Amygdala (tissue), 56 donors: Measurements from ENCODE around the gene HLA-E.
"Not testable (repeated sequence)": the region's sequence is repeated elsewhere in the genome, so short reads cannot be mapped to it uniquely, and the experiment has no call there.

Experiments
- DNase-seq, 56 donors: peaks; one replicate each; lab custom pipeline; 2025; lab: John Stamatoyannopoulos, UW

Gene HLA-E

DNA sequence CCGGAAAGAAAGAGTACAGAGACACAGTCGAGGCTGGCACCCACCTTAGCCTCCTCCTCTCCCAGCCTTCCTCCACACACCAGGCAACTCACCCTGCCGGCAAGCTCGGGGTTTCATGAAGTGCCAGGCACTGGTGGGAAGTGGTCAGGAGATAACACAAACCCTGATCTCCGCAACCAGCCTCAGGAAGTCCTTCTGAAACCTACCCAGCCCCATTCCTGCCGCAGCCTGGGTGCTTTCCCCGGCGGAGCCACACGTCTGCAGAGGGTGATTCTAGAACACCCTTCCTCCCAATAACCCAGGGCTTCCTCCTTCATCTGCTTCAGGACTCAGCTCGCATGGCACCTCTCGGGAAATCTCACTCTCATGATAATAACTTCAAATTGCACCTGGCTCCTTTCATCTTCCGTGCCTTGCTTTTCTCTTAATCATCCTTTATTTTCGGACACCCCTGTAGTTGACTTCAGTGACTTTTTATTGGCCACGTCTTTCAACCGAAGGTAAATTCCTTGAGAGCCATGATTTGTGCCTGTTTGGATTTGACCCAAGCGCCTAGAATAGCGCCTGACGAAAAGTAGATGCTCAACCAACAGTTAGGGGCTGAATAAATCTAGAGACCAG lies 8.7 kb upstream of the HLA-E start:
- no peak for DNase-seq

- DNase-seq, result no peak
Measured at GRCh38 chr6:30481211-30481964, 7.9 kb upstream of the HLA-E start.

DNA sequence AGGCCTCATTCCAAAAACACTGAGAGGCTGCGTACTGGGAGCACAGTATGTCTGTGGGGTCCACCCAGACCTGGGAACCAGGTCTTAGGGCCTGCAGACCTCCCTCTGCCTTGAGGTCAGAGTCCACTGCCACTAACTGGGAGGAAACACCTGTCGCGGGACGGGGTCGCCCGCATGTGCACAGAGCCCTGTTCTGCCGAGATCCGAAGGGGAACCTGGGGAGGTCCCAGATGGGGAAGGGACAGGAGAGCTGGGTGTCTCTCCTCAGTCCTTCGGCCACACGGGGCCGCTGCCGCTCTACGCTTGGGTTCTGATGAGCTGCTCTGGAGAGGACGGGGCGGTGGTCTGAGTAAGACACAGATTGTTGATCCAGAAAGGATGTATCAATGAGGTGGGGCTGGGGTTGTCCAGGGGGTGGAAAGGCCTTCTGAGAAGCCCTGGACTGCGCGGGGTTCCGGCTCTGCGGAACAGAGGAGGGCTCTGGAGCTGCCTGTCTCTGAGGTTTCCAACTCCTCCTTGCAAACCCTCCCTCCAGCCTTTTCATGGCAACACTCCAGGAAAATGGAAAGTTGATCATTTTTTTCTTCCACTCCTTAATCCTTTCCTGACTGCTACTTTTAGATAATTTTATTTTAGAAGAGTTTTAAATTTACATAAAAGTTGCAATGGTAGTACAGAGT lies 7.2 kb upstream of the HLA-E start:
- DNase-seq, result peak in 33 of 56 donors; percentile 8 to 70 (median 25)

DNA sequence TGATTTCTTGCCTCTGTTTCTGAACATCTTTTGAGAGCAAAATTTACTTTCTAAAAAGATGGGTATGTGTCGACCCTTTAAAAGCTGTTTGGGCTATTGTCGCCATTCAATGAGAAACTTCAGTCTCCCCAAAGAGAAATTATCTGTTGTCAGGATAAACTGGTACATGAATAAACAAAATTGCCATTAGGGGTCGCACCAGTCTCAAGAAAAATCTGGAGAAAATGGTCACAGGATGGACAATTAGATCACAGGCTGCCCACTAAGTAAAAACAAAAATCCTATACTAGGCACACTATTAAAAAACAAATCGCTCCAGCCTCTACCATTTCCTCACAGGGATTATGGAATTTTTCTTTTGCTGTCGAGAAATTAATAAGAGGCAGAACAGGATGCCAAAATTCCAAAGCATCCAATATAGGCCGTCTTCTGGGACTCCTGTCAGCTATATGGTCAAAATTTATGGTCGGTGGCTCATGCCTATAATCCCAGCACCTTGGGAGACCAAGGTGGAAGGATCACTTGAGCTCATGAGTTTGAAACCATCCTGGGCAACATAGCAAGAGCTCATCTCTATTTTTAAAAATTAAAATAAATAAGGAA lies 5.5 kb upstream of the HLA-E start:
- DNase-seq, result peak in 7 of 56 donors; percentile 3 to 61 (median 20)

DNA sequence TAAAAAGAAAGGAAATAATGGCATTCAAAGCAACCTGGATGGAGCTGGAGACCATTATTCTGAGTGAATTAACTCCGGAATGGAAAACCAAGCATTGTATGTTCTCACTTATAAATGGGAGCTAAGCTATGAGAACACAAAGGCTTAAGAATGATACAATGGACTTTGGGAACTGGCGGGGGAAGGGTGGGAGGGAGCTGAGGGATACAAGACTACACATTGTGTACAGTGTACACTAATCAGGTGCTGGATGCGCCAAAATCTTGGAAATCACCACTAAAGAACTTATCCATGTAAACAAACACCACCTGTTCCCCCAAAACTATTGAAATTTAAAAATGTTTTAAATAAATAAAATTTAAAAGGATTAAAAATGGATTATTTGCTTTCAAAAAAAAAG lies 4.1 kb upstream of the HLA-E start:
- no peak for DNase-seq

DNA sequence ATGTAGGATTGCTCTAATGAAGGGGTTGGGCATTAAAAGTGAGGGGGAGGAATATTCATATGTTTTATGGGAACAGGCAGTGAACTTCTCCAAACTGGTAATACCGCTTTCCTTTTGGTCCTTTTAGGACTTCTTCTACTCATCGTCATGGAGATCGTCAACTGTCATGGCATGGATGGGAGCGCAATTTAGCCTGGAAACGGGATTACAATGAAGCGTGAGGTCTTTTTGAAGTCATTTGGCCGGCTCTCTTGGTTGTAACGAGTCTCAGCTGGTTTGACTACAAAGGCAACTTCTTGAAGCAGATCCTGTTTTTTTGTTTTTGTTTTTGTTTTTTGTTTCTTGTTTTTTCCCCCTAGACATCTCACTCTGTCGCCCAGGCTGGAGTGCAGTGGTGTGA lies 1.4 kb upstream of the HLA-E start:
- no peak for DNase-seq

GRCh38 chr6:30488697-30489080 lies 620 bp upstream of the HLA-E start:
- not testable (repeated sequence) for DNase-seq

DNA sequence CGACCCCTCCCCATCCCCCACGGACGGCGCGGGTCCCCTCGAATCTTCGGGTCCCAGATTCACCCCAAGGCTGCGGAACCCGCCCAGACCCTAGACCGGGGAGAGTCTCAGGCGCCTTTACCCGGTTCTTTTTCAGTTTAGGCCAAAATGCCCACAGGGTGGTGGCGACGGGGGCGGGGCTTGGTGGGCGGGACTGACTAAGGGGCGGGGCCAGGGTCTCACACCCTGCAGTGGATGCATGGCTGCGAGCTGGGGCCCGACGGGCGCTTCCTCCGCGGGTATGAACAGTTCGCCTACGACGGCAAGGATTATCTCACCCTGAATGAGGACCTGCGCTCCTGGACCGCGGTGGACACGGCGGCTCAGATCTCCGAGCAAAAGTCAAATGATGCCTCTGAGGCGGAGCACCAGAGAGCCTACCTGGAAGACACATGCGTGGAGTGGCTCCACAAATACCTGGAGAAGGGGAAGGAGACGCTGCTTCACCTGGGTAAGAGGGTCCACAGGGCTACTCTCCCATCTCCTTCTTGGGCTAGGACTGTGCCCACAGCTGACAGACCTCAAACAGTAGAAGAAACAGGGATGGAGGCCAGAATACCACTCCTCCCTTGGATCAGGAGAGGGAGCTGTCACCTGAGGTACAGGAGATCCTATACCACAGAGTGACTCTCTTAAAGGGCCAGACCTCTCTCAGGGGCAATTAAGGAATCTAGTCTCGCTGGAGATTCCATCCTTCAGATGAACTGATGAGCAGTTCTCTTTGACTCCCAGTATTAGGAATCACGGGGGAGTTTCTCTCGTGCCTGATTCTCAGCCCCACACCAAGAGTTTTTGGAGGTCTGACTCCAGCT lies 942 bp downstream of the HLA-E start:
- peak in 7 of 56 donors; percentile 6 to 59 (median 26) for DNase-seq

DNA sequence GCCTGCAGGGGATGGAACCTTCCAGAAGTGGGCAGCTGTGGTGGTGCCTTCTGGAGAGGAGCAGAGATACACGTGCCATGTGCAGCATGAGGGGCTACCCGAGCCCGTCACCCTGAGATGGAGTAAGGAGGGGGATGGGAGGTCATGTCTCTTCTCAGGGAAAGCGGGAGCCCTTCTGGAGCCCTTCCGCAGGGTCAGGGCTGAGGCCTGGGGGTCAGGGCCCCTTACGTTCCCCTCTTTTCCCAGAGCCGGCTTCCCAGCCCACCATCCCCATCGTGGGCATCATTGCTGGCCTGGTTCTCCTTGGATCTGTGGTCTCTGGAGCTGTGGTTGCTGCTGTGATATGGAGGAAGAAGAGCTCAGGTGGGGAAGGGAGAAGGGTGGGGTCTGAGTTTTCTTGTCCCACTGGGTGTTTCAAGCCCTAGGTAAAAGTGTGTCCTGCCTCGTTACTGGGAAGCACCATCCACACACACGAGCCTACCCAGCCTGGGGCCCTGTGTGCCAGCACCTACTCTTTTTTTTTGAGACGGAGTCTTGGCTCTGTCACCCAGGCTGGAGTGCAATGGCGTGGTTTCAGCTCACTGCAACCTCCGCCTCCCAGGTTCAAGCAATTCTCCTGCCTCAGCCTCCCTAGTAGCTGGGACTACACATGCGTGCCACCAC lies 2.1 kb downstream of the HLA-E start:
- DNase-seq, result not testable (repeated sequence)

DNA sequence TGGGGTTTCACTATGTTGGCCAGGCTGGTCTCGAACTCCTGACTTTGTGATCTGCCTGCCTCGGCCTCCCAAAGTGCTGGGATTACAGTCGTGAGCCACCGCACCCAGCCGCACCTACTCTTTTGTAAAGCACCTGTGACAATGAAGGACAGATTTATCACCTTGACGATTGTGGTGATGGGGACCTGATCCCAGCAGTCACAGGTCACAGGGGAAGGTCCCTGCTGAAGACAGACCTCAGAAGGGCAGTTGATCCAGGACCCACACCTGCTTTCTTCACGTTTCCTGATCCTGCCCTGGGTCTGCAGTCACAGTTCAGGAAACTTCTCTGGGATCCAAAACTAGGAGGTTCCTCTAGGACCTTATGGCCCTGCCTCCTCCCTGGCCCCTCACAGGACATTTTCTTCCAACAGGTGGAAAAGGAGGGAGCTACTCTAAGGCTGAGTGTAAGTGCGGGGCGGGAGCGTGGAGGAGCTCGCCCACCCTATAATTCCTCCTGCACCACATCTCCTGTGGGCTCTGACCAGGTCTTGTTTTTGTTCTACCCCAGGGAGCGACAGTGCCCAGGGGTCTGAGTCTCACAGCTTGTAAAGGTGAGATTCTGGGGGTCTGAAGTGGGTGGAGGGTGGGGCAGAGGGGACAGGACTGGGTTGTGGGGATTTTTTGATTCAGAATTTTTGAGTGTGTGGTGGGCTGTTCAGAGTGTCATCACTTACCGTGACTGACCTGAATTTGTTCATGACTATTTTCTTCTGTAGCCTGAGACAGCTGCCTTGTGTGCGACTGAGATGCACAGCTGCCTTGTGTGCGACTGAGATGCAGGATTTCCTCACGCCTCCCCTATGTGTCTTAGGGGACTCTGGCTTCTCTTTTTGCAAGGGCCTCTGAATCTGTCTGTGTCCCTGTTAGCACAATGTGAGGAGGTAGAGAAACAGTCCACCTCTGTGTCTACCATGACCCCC lies 3.0 kb downstream of the HLA-E start:
- no peak for DNase-seq

DNA sequence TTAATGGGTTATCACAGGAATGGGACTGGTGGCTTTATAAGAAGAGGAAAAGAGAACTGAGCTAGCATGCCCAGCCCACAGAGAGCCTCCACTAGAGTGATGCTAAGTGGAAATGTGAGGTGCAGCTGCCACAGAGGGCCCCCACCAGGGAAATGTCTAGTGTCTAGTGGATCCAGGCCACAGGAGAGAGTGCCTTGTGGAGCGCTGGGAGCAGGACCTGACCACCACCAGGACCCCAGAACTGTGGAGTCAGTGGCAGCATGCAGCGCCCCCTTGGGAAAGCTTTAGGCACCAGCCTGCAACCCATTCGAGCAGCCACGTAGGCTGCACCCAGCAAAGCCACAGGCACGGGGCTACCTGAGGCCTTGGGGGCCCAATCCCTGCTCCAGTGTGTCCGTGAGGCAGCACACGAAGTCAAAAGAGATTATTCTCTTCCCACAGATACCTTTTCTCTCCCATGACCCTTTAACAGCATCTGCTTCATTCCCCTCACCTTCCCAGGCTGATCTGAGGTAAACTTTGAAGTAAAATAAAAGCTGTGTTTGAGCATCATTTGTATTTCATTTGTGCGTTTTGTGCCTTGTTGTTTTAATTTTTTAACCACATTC lies 4.4 kb downstream of the HLA-E start:
- no peak for DNase-seq

GRCh38 chr6:30494291-30494861 lies 5.1 kb downstream of the HLA-E start:
- no peak for DNase-seq

- DNase-seq, result not testable (repeated sequence)
Measured at GRCh38 chr6:30495060-30495459, 5.8 kb downstream of the HLA-E start.

DNA sequence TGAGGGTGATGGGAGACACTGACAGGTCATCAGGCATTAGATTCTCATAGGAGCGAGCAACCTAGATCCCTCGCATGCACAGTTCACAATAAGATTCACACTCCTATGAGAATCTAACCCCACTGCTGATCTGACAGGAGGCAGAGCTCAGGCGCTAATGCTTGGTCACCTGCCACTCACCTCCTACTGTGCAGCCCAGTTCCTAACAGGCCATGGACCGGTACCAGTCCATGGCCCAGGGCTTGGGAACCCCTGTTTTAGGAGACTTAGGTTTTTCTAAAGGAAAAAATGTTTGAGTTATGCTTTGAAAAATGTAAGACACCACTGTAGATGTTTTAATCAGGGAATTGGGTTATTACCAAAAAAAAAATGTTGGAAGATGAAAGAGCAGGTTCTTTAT lies 6.7 kb downstream of the HLA-E start:
- no peak for DNase-seq

DNA sequence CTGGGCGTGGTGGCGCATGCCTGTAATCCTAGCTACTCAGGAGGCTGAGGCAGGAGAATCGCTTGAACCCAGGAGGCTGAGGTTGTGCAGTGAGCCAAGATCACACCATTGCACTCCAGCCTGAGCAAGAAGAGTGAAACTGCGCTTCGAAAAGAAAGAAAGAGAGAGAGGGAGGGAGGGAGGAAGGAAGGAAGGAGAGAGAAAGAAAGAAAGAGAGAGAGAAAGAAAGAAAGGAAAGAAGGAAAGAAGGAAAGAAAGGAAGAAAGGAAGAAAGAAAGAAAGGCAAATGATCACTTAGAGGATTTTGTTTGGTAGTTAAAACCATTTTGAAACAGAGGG lies 7.9 kb downstream of the HLA-E start:
- DNase-seq, result not testable (repeated sequence)

DNA sequence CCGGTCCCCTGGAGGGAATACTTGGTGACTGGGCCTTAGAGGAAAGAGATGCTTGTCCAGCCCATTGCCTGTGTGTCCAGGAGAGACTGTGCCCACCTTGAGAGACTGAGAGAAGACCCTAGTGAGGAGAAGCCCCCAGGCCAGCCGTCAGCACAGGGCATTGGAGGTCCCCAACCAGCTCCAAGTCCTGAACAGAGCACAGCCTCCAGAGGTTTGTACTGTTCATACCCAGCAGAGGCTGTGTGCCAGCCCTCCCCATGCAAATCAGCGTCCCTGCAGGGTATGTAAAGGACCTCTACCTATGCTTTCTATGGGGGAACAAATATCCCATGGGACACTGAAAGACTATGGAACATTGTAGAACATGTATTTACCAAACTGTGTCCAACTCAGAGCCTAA lies 8.4 kb downstream of the HLA-E start:
- no peak for DNase-seq

DNA sequence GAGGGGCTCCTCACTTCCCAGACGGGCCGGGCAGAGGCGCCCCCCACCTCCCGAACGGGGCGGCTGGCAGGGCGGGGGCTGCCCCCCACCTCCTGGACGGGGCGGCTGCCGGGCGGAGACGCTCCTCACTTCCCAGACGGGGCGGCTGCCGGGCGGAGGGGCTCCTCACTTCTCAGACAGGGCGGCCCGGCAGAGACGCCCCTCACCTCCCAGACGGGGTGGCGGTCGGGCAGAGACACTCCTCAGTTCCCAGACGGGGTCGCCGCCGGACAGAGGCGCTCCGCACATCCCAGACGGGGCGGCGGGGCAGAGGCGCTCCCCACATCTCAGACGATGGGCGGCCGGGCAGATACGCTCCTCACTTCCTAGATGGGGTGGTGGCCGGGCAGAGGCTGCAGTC lies 9.4 kb downstream of the HLA-E start:
- DNase-seq, result not testable (repeated sequence)
